Cardiac muscle cell (in vitro differentiated cells and primary cell): ENCODE data around the gene SLC7A7. TPM values are rescaled to one million over a fixed set of nuclear protein-coding genes. Genes with fewer than 3 reads are reported as not detected.
A peak's percentile ranks its signal among the peaks of the same experiment; 100 is the strongest.
"Not testable (repeated sequence)": the region's sequence is repeated elsewhere in the genome, so short reads cannot be mapped to it uniquely, and the experiment has no call there.

Experiments used
- DNase-seq, 2 donors: peaks; one replicate each; pipeline versions ENCODE4 v3.0.0 to v3.0.0-alpha.2; 2010 to 2017; ENCODE audit warnings: low read depth in 1 of 2, low spot score in 1 of 2
- H3K27ac ChIP-seq: fragments of 200-600 bp; sonication (generic); 2 replicates; pipeline ENCODE4 v1.5.1; 2016
- H3K27me3 ChIP-seq: fragments of 200-600 bp; sonication (generic); 2 replicates; pipeline ENCODE4 v1.6.0; 2016; ENCODE audit warnings: control low read depth
- H3K36me3 ChIP-seq: fragments of 200-600 bp; sonication (generic); 2 replicates; pipeline ENCODE4 v1.5.1; 2016; ENCODE audit warnings: control low read depth
- H3K4me1 ChIP-seq: fragments of 200-600 bp; sonication (generic); 2 replicates; pipeline ENCODE4 v1.8.1; 2017; ENCODE audit warnings: low read depth, mild to moderate bottlenecking, mixed run types
- H3K4me3 ChIP-seq: fragments of 200-600 bp; sonication (generic); 2 replicates; pipeline ENCODE4 v1.5.1; 2016; ENCODE audit warnings: mild to moderate bottlenecking
- H3K9me3 ChIP-seq: fragments of 200-600 bp; sonication (generic); 2 replicates; pipeline ENCODE4 v1.5.1; 2017; ENCODE audit warnings: low read depth, mild to moderate bottlenecking, control low read depth
- CTCF ChIP-seq: IDR thresholded peaks from 2 replicates; pipeline ENCODE4 v1.5.1; 2012; ENCODE audit warnings: low read depth, mild to moderate bottlenecking, low read length
- polyA plus RNA-seq: library from polyadenylated mRNA; unstranded; fragments of >200 nt; fragmentation: Nextera tagmentation; extraction: Ambion mirVana; gene quantifications from 2 replicates; pipeline ENCODE4 v1.2.1, GENCODE V29; 2016
- total RNA-seq: library from RNA; depleted of rRNA; stranded (reverse); fragments of >200 nt; gene quantifications from 2 replicates; pipeline ENCODE4 v1.2.3, GENCODE V29; 2016

Gene SLC7A7
- total and polyA plus RNA-seq, 2 experiments from 2014 or later = 1.9 to 2.3 TPM

- Histone ChIP-seq H3K36me3 (peaks cover 34% of the 10 kb centered on the region), H3K27me3 (no peaks in the 10 kb centered on the region), H3K27ac (no peak overlapping the region), H3K4me3 (peak overlapping the region; percentile 85), H3K4me1 (peaks cover 15% of the 10 kb centered on the region), H3K9me3 (no peaks in the 10 kb centered on the region)
- no peak for TF ChIP-seq CTCF
- DNase-seq = no peak
Observed at GRCh38 chr14:22767323-22767589, 48.0 kb downstream of the SLC7A7 start.

- Histone ChIP-seq H3K9me3 (no peaks in the 10 kb centered on the region), H3K27me3 (no peaks in the 10 kb centered on the region), H3K36me3 (peaks cover 32% of the 10 kb centered on the region), H3K27ac (peak within 1 kb of the TSS; percentile 94), H3K4me1 (peaks cover 15% of the 10 kb centered on the region), H3K4me3 (peak within 1 kb of the TSS; percentile 85)
- no peak for TF ChIP-seq CTCF
- peak; percentile 97 to 98 for DNase-seq
Observed at GRCh38 chr14:22766457-22767322, 48.5 kb downstream of the SLC7A7 start, which contains the start of gene OXA1L. TSS of gene OXA1L (plus strand) at chr14:22766688. CDS start at chr14:22766702, 14 bp downstream.

- Histone ChIP-seq H3K4me1 (peaks cover 15% of the 10 kb centered on the region), H3K4me3 (no peak overlapping the region), H3K27me3 (no peaks in the 10 kb centered on the region), H3K9me3 (no peaks in the 10 kb centered on the region), H3K36me3 (peaks cover 9% of the 10 kb centered on the region), H3K27ac (no peak overlapping the region)
- TF ChIP-seq CTCF = no peak
- no peak for DNase-seq
Observed at GRCh38 chr14:22764382-22764781, 50.9 kb downstream of the SLC7A7 start.

GRCh38 chr14:22761734-22762133 lies 53.5 kb downstream of the SLC7A7 start:
- Histone ChIP-seq H3K27ac (no peak overlapping the region), H3K36me3 (no peaks in the 10 kb centered on the region), H3K4me1 (peaks cover 9% of the 10 kb centered on the region), H3K9me3 (no peaks in the 10 kb centered on the region), H3K4me3 (no peak overlapping the region), H3K27me3 (no peaks in the 10 kb centered on the region)
- DNase-seq = no peak
- TF ChIP-seq CTCF = no peak

- not testable (repeated sequence) for H3K4me3 ChIP-seq, DNase-seq, H3K27ac ChIP-seq, H3K9me3 ChIP-seq, H3K4me1 ChIP-seq, H3K36me3 ChIP-seq, H3K27me3 ChIP-seq
Observed at GRCh38 chr14:22757972-22758650, 57.1 kb downstream of the SLC7A7 start.

- Histone ChIP-seq H3K27me3 (no peaks in the 10 kb centered on the region), H3K27ac (no peak overlapping the region), H3K36me3 (no peaks in the 10 kb centered on the region), H3K4me3 (no peak overlapping the region), H3K9me3 (no peaks in the 10 kb centered on the region), H3K4me1 (no peaks in the 10 kb centered on the region)
- no peak for DNase-seq
- no peak for TF ChIP-seq CTCF
Observed at GRCh38 chr14:22753586-22753985, 61.6 kb downstream of the SLC7A7 start.
